A673 (cell line): ENCODE results near the gene SERINC5. TPM values are rescaled to one million over a fixed set of nuclear protein-coding genes. Genes with fewer than 3 reads are reported as not detected.

ENCODE experiments used
- BruUV-seq: library from RNA; stranded (reverse); fragments of 400-500 nt; replicated peaks from 2 replicates; lab custom pipeline; 2021; lab: Mats Ljungman, UMichigan
- CTCF ChIA-PET: fragments of 300-600 bp; sonication (Branson Sonifier 250); formaldehyde crosslinking; loops from one replicate; lab custom pipeline; 2022; ENCODE audit warnings: antibody characterized with exemption; lab: Charles Lee
- POLR2A ChIA-PET: fragments of 300-600 bp; sonication (Branson Sonifier 250); formaldehyde crosslinking; loops from one replicate; lab custom pipeline; 2022; ENCODE audit warnings: antibody characterized with exemption; ENCODE audit not compliant: low non-redundant PET; lab: Charles Lee
- DNase-seq: peaks from one replicate; pipeline ENCODE4 v3.0.0-alpha.2; 2015; ENCODE audit warnings: low spot score
- H3K27ac ChIP-seq: fragments of 200-600 bp; sonication (generic); 2 replicates; pipeline ENCODE4 v1.5.1; 2016; ENCODE audit warnings: mixed run types, low read depth, mild to moderate bottlenecking, mixed read lengths, antibody characterized with exemption, low read length; ENCODE audit not compliant: poor library complexity, severe bottlenecking
- H3K27me3 ChIP-seq: fragments of 200-600 bp; sonication (generic); replicated peaks from 2 replicates; pipeline ENCODE4 v1.6.1; 2017; ENCODE audit warnings: mixed run types, low read depth, mild to moderate bottlenecking, mixed read lengths, antibody characterized with exemption, low read length; ENCODE audit not compliant: insufficient read depth, poor library complexity
- H3K36me3 ChIP-seq: fragments of 200-600 bp; sonication (generic); 2 replicates; pipeline ENCODE4 v1.6.1; 2016; ENCODE audit warnings: mixed run types, mild to moderate bottlenecking, mixed read lengths, antibody characterized with exemption, low read length; ENCODE audit not compliant: insufficient read depth, poor library complexity, severe bottlenecking
- H3K4me1 ChIP-seq: fragments of 200-600 bp; sonication (generic); 2 replicates; pipeline ENCODE4 v1.6.1; 2017; ENCODE audit warnings: mixed run types, mild to moderate bottlenecking, mixed read lengths, antibody characterized with exemption, low read length; ENCODE audit not compliant: insufficient read depth, poor library complexity, severe bottlenecking
- H3K4me3 ChIP-seq: fragments of 200-600 bp; sonication (generic); 2 replicates; pipeline ENCODE4 v1.5.1; 2016; ENCODE audit warnings: low read depth, mixed run types, mild to moderate bottlenecking, mixed read lengths, low read length; ENCODE audit not compliant: poor library complexity, severe bottlenecking
- H3K9me3 ChIP-seq: fragments of 200-600 bp; sonication (generic); 2 replicates; pipeline ENCODE4 v1.6.1; 2016; ENCODE audit warnings: mixed run types, low read depth, mild to moderate bottlenecking, mixed read lengths, antibody characterized with exemption, low read length; ENCODE audit not compliant: poor library complexity, severe bottlenecking
- CTCF ChIP-seq: fragments of 300-800, 200-600 bp; sonication (generic); conservative IDR thresholded peaks from 2 replicates; pipeline ENCODE4 v1.5.1; 2017; ENCODE audit warnings: low read depth, mild to moderate bottlenecking, antibody characterized with exemption, low read length, moderate library complexity, mixed read lengths
- EZH2 ChIP-seq: fragments of 200-600 bp; sonication (generic); IDR thresholded peaks from 2 replicates; pipeline ENCODE4 v1.6.1; 2017; ENCODE audit warnings: borderline replicate concordance, low read depth, mild to moderate bottlenecking, mixed read lengths, antibody characterized with exemption, low read length; ENCODE audit not compliant: poor library complexity, severe bottlenecking
- intact Hi-C: fragments of 100-400 bp; cut with micrococcal nuclease; formaldehyde crosslinking; loops from one replicate; pipeline ENCODE4 v1.10.0; 2022; ENCODE audit not compliant: unreplicated experiment
- total RNA-seq: library from RNA; stranded (reverse); gene quantifications from 2 replicates; pipeline ENCODE4 v1.2.3, GENCODE V29; 2021

Gene SERINC5
- total RNA-seq, 1 experiment from 2014 or later, result 20.6 TPM

- H3K27me3 ChIP-seq, result no peaks in the 10 kb centered on the region
- DNase-seq, result no peak
- BruUV-seq, result no TSS peak
- peaks cover 6% of the 10 kb centered on the region for H3K36me3 ChIP-seq
- TF ChIP-seq EZH2 (no peak), CTCF (no peak)
- no peak overlapping the region for H3K4me3 ChIP-seq
- H3K27ac ChIP-seq, result no peak overlapping the region
- intact Hi-C loops, result no loop called here
- H3K4me1 ChIP-seq, result peaks cover 31% of the 10 kb centered on the region
- H3K9me3 ChIP-seq, result peaks cover 26% of the 10 kb centered on the region
- ChIA-PET POLR2A (no interaction called here), CTCF (no interaction called here)
Measured at GRCh38 chr5:80240368-80240986, 15.4 kb downstream of the SERINC5 start.

- Histone ChIP-seq H3K4me1 (peaks cover 31% of the 10 kb centered on the region), H3K9me3 (peaks cover 26% of the 10 kb centered on the region), H3K27ac (no peak overlapping the region), H3K4me3 (no peak overlapping the region), H3K27me3 (no peaks in the 10 kb centered on the region), H3K36me3 (peaks cover 6% of the 10 kb centered on the region)
- no peak for TF ChIP-seq CTCF
- no peak for TF ChIP-seq EZH2
- CTCF ChIA-PET, result no interaction called here
- intact Hi-C loops, result no loop called here
- no peak for DNase-seq
- POLR2A ChIA-PET, result no interaction called here
- no TSS peak for BruUV-seq
Measured at GRCh38 chr5:80239680-80240367, 16.0 kb downstream of the SERINC5 start.

DNA sequence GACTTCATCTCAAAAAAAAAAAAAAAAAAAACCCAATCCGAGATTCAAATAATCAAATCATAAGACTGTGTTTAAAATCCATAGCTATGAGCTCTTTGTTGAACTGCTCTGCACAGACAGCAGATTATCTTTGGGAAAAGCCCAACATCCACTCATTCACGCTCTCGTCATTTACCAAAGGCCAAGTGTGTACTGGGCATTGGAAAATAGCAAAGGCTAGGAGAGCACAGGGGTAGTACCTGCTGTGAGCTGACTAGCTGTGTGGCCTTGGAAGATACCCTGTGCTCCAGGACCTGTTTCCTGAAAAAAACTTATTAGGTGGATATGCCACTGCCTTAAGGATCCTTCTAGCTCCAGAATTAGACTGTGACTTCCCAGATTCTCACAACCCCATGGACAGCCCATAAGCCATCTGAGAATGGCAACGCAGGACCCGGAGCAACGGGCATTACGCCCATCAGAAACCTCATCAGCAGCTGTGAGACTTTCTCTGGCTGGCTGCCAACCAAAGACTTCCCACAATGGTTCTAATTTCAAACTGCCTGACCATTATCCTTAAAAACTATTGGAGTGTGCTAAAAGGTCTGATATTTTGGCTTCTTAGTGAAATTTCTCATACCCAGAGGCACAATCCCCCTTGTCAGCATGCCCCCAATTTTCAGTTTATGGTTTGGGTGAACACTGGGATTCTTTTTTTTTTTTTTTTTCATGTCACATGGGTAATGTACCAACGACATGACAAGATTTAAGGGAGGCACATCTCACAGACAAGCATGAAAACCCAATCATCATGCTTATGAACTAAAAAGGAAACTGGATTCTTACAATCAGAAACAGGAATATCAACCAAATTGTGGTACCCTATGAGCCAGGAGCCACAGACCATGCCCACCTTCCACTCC, 16.8 kb downstream of the SERINC5 start:
- H3K27ac ChIP-seq, result peak overlapping the region; percentile 41
- intact Hi-C loops, result no loop called here
- peaks cover 31% of the 10 kb centered on the region for H3K4me1 ChIP-seq
- peak; percentile 71 for DNase-seq
- no peaks in the 10 kb centered on the region for H3K27me3 ChIP-seq
- H3K36me3 ChIP-seq, result peaks cover 6% of the 10 kb centered on the region
- H3K4me3 ChIP-seq, result no peak overlapping the region
- BruUV-seq, result no TSS peak
- H3K9me3 ChIP-seq, result peaks cover 24% of the 10 kb centered on the region
- CTCF ChIA-PET, result interaction anchor here (0.6 kb wide), 1 partner anchor 69 kb away, joined by 3 read pairs; no protein-coding TSS in a partner anchor
- POLR2A ChIA-PET, result interaction anchor here (0.5 to 0.6 kb wide), 3 partner anchors 168 to 1254 kb away, joined by 3 to 4 read pairs (median 4); no protein-coding TSS in a partner anchor
- TF ChIP-seq CTCF (no peak), EZH2 (no peak)
